Mesenchymal stem cell (in vitro differentiated cells and primary cell): ENCODE results near the gene SNRPN. TPM values are rescaled to one million over a fixed set of nuclear protein-coding genes. Genes with fewer than 3 reads are reported as not detected.

Experiments
- DNase-seq: peaks from one replicate; pipeline ENCODE4 v3.0.0-alpha.2; 2013
- H2AFZ ChIP-seq: one replicate; pipeline ENCODE4 v1.6.1; 2013; ENCODE audit warnings: low read depth, mild to moderate bottlenecking, control low read depth, inconsistent platforms, low read length, moderate library complexity
- H2AK5ac ChIP-seq: 2 replicates; pipeline ENCODE4 v1.6.1; 2013; ENCODE audit warnings: low read length, moderate library complexity, mild to moderate bottlenecking, inconsistent platforms; ENCODE audit not compliant: severe bottlenecking
- H2BK120ac ChIP-seq: one replicate; pipeline ENCODE4 v1.6.1; 2013; ENCODE audit warnings: low read depth, mild to moderate bottlenecking, inconsistent platforms, low read length, moderate library complexity
- H2BK12ac ChIP-seq, 2 experiments: one replicate each; pipeline ENCODE4 v1.6.1; 2013; ENCODE audit warnings: inconsistent platforms in 2 of 2, low read length in 2 of 2, mild to moderate bottlenecking in 2 of 2, moderate library complexity in 2 of 2, control low read depth in 1 of 2
- H2BK15ac ChIP-seq: one replicate; pipeline ENCODE4 v1.6.1; 2013; ENCODE audit warnings: mild to moderate bottlenecking, low read depth, inconsistent platforms; ENCODE audit not compliant: poor library complexity, severe bottlenecking
- H2BK5ac ChIP-seq: 2 replicates; pipeline ENCODE4 v1.6.1; 2013; ENCODE audit warnings: low read depth, mild to moderate bottlenecking, low read length, control low read depth, inconsistent platforms; ENCODE audit not compliant: poor library complexity, severe bottlenecking
- H3K14ac ChIP-seq, 2 experiments: one replicate each; pipeline ENCODE4 v1.6.1; 2013; ENCODE audit warnings: inconsistent platforms in 2 of 2, low read length in 2 of 2, control low read depth in 1 of 2, mild to moderate bottlenecking in 1 of 2, moderate library complexity in 1 of 2
- H3K18ac ChIP-seq, 2 experiments: one replicate each; pipeline ENCODE4 v1.6.1; 2013; ENCODE audit warnings: inconsistent platforms in 2 of 2, low read length in 2 of 2, control low read depth in 1 of 2, low read depth in 1 of 2, mild to moderate bottlenecking in 1 of 2
- H3K23ac ChIP-seq, 2 experiments: one replicate each; pipeline ENCODE4 v1.6.1; 2013; ENCODE audit warnings: inconsistent platforms in 2 of 2, low read length in 2 of 2, mild to moderate bottlenecking in 2 of 2, moderate library complexity in 2 of 2, control low read depth in 1 of 2
- H3K27ac ChIP-seq: 2 replicates; pipeline ENCODE4 v1.5.1; 2013; ENCODE audit warnings: mild to moderate bottlenecking, moderate library complexity, low read length, control low read depth, inconsistent platforms; ENCODE audit not compliant: poor library complexity, severe bottlenecking
- H3K27me3 ChIP-seq, 2 experiments: 2 replicates each; pipeline versions ENCODE4 v1.6.1 to v1.7.0; 2013; ENCODE audit warnings: low read length in 2 of 2, mild to moderate bottlenecking in 2 of 2, moderate library complexity in 2 of 2, control low read depth in 1 of 2, inconsistent platforms in 1 of 2; ENCODE audit not compliant: control insufficient read depth in 1 of 2, insufficient read depth in 1 of 2
- H3K36me3 ChIP-seq, 2 experiments: 2 replicates each; pipeline versions ENCODE4 v1.6.1 to v1.7.0; 2013; ENCODE audit warnings: low read length in 2 of 2, control low read depth in 1 of 2, inconsistent platforms in 1 of 2, low read depth in 1 of 2, mild to moderate bottlenecking in 1 of 2; ENCODE audit not compliant: insufficient read depth in 2 of 2, control insufficient read depth in 1 of 2
- H3K4ac ChIP-seq, 2 experiments: one replicate each; pipeline ENCODE4 v1.6.1; 2013; ENCODE audit warnings: inconsistent platforms in 2 of 2, low read length in 2 of 2, mild to moderate bottlenecking in 2 of 2, moderate library complexity in 2 of 2, control low read depth in 1 of 2, low read depth in 1 of 2
- H3K4me1 ChIP-seq: 2 replicates; pipeline ENCODE4 v1.6.1; 2013; ENCODE audit warnings: low read depth, low read length, control low read depth; ENCODE audit not compliant: control insufficient read depth, insufficient read depth
- H3K4me2 ChIP-seq: 2 replicates; pipeline ENCODE4 v1.6.1; 2013; ENCODE audit warnings: low read length, mild to moderate bottlenecking, inconsistent platforms; ENCODE audit not compliant: poor library complexity, severe bottlenecking
- H3K4me3 ChIP-seq, 2 experiments: 2 replicates each; pipeline versions ENCODE4 v1.5.1 to v1.7.0; 2013; ENCODE audit warnings: low read length in 2 of 2, mild to moderate bottlenecking in 2 of 2, control low read depth in 1 of 2, low read depth in 1 of 2; ENCODE audit not compliant: insufficient read depth in 1 of 2
- H3K79me1 ChIP-seq: replicated peaks from 2 replicates; pipeline ENCODE4 v1.6.1; 2013; ENCODE audit warnings: mild to moderate bottlenecking, control low read depth, low read length, inconsistent platforms; ENCODE audit not compliant: poor library complexity, severe bottlenecking
- H3K9ac ChIP-seq: 2 replicates; pipeline ENCODE4 v1.7.0; 2013; ENCODE audit warnings: mild to moderate bottlenecking, low read length, moderate library complexity
- H3K9me3 ChIP-seq: 2 replicates; pipeline ENCODE4 v1.7.0; 2013; ENCODE audit warnings: mild to moderate bottlenecking, low read length; ENCODE audit not compliant: control insufficient read depth
- H4K8ac ChIP-seq: one replicate; pipeline ENCODE4 v1.6.1; 2013; ENCODE audit warnings: inconsistent platforms, mild to moderate bottlenecking, low read length, moderate library complexity
- H4K91ac ChIP-seq: one replicate; pipeline ENCODE4 v1.6.1; 2013; ENCODE audit warnings: mild to moderate bottlenecking, low read length, inconsistent platforms
- WGBS: methylation state at CpG from one replicate; pipeline ENCODE4 v1.1.7; 2013; ENCODE audit warnings: mixed read lengths; 5-methylcytosine and 5-hydroxymethylcytosine counted together
- small RNA-seq: library from polyadenylated mRNA; stranded (forward); fragments of <200 nt; extraction: miRNeasy Mini kit (QIAGEN cat#:217004); gene quantifications from one replicate; pipeline ENCODE3, GENCODE V24; 2013; ENCODE audit warnings: low read depth

SNRPN gene

DNA sequence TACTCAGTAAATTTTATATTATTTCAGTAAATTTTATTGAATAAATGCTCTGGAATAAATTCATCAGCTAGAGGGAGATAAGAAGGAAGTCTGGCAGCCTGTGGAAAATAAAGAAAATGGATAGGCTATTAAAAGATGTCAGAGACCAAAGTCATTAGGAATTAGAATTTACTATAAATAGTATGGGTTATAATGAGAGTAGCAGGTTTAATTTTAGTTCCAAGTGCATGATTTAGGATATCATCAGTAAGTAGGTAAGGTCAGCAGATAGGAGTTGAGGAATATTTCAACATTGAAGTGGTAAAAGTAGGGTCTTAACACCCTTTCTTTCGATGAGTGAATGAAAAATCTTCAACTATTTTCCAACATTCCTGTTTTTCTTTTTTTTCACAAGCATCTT is 64.6 kb downstream of the SNRPN start:
- no CpG with 5 or more reads among the region's 1 CpG for WGBS
- no peak for DNase-seq

DNA sequence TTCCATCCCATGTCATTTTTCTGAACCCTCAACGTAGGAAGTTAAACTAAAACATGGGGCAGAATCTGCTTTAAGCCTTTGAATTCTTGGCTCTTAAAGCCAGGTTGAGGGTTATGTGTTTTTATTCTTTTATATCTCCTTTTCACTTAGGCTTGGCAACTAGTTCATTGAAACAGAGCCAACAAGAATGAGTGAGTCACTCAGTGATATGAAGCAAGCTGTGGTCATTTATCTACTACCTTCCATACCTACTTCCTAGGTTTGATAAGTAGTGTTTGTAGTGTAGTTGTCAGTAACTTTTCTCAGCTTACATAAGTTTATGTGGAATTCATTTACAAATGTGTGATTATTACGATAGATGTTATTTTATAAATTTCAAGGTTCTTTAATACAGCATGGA is 67.4 kb downstream of the SNRPN start:
- no peak overlapping the region for H3K27ac ChIP-seq
- no peak overlapping the region for H3K4me2 ChIP-seq
- no peak overlapping the region for H3K4me3 ChIP-seq
- no peak overlapping the region for H4K8ac ChIP-seq
- H3K27me3 ChIP-seq, result no peaks in the 10 kb centered on the region
- 100% methylated on average over 1 of the region's 2 CpGs for WGBS
- H2BK120ac ChIP-seq, result no peak overlapping the region
- H4K91ac ChIP-seq, result no peak overlapping the region
- H3K9me3 ChIP-seq, result peaks cover 86% of the 10 kb centered on the region
- H3K4ac ChIP-seq, result no peak overlapping the region
- DNase-seq, result no peak
- H3K18ac ChIP-seq, result no peak overlapping the region
- no peak overlapping the region for H2AK5ac ChIP-seq
- no peak overlapping the region for H3K14ac ChIP-seq
- no peak overlapping the region for H3K9ac ChIP-seq
- no peaks in the 10 kb centered on the region for H3K79me1 ChIP-seq
- H2BK15ac ChIP-seq, result no peak overlapping the region
- peaks cover 0 to 60% of the 10 kb centered on the region in 2 experiments for H3K36me3 ChIP-seq
- no peak overlapping the region for H3K23ac ChIP-seq
- no peaks in the 10 kb centered on the region for H3K4me1 ChIP-seq
- no peak overlapping the region for H2AFZ ChIP-seq
- no peak overlapping the region for H2BK12ac ChIP-seq
- no peak overlapping the region for H2BK5ac ChIP-seq

More for the DNA sequence above, 64.6 kb downstream of the SNRPN start:
- no peak overlapping the region for H4K91ac ChIP-seq
- H3K14ac ChIP-seq, result no peak overlapping the region
- no peak overlapping the region for H3K4me3 ChIP-seq
- no peaks in the 10 kb centered on the region for H3K79me1 ChIP-seq
- H3K4me1 ChIP-seq, result no peaks in the 10 kb centered on the region
- no peak overlapping the region for H3K23ac ChIP-seq
- H4K8ac ChIP-seq, result no peak overlapping the region
- no peak overlapping the region for H3K9ac ChIP-seq
- no peak overlapping the region for H3K4ac ChIP-seq
- H2AK5ac ChIP-seq, result no peak overlapping the region
- no peak overlapping the region for H2AFZ ChIP-seq
- no peak overlapping the region for H2BK120ac ChIP-seq
- no peak overlapping the region for H2BK15ac ChIP-seq
- H3K9me3 ChIP-seq, result peaks cover 84% of the 10 kb centered on the region
- H3K4me2 ChIP-seq, result no peak overlapping the region
- H3K36me3 ChIP-seq, result peaks cover 0 to 37% of the 10 kb centered on the region in 2 experiments
- no peaks in the 10 kb centered on the region for H3K27me3 ChIP-seq
- H2BK12ac ChIP-seq, result no peak overlapping the region
- H3K18ac ChIP-seq, result no peak overlapping the region
- H2BK5ac ChIP-seq, result no peak overlapping the region
- no peak overlapping the region for H3K27ac ChIP-seq

Small RNA genes lying within 50 kb of the gene (small RNA-seq; reads per million reads assigned to genes)
- gene AC090602.1 (not detected), gene AC124312.4 (not detected), gene AC124312.5 (not detected)
